GM11168 (cell line): ENCODE results near the gene SYNM.

Experiments
- in situ Hi-C: fragments of 300-500 bp; cut with MboI; formaldehyde crosslinking; loops from one replicate; pipeline ENCODE4 v1.12.0; 2022; ENCODE audit warnings: low sequenced_read_pairs; ENCODE audit not compliant: unreplicated experiment

SYNM gene

DNA sequence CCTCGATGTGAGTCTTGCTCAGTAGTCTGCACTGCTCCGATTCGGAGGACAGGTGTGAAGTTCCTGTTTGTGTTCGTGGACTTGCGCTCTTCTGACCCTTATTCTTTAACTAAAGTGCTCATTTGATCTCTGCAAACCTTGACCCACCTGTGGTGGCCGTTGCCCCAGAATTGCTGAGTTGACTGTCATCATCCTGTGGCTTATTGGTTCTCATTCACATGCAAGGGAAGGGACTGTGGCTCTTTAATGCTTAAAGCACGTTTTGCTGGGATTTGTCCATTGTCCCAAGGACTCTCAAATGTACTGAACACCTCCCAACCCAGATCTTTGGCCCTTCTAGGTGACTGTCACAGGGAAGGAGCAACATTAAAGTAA lies 13.4 kb downstream of the SYNM start:
- in situ Hi-C loops: loop anchor here (25.0 kb wide), 1 partner anchor 619 kb away; the partner anchor contains the start of gene LYSMD4

DNA sequence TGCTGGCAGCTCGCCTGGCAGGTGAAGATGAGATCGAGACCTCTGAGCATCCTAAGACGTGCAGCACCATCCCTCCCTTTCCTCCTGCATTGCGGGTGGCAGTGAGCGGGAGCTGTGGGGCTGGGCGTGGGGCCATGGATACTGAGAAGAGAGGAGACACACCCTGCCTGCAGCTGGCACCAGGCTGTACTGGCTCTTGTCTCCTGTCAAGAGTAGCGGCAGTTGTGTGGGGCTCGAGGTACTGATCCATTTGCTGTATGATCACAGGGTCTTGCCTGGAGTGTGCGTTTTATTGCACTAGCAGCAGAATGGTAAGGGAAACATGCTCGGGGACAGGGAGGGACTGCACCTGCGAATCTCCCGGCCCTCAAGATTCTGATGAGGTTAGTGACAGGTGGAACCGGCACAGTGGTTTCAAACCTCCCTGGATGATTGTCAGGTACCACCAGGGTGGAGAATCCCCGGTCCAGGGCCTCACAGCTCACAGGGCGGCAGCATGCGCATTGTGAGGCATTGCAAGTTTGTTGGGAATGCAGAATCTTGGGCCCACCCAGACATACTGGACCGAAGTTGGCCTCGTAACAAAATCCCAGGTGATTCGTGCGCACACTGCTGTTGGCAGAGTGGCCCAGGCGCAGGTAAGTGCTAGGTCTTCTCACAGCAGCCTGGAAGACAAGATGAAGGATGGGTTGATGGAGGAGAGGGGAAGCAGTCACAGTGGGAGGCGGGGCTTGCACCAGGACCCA lies 14.1 kb downstream of the SYNM start:
- in situ Hi-C loops: loop anchor here (25.0 kb wide), 1 partner anchor 618 kb away; the partner anchor contains the start of gene LYSMD4

DNA sequence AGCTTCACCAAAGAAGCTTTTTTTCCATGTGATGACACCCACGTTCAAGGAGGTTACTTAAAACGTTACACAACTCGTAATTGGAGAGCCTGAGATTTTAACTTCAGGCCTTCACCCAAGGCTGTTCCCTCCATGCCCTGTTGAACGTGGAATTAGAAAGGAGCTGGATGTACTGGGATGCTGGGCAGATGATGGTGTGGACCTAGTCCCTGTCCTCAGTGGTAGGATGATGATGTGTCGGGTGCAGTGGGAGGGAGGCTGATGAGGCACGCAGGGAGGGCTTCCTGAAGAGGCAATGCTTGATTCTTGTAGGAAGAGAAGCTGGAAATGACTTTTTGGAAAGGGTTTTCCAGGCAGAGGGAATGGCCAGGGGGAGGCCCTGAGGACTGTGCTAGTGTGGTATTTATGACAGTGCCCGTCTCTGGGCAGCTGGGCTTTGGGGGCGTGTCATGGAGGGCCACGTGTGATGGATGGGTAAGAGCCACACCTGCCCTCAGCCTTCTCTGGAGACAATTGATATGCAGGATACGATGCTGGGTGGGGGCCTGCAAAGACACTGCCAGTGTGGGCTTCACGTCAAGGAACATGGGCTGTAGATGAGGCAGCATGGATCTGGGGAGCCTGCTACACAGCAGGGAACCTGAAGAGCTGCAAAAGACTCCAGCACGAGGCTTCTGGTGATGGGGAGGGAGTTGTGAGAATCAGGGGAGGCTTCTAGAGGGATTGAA lies 15.3 kb downstream of the SYNM start:
- in situ Hi-C loops: loop anchor here (25.0 kb wide), 1 partner anchor 617 kb away; the partner anchor contains the start of gene LYSMD4

DNA sequence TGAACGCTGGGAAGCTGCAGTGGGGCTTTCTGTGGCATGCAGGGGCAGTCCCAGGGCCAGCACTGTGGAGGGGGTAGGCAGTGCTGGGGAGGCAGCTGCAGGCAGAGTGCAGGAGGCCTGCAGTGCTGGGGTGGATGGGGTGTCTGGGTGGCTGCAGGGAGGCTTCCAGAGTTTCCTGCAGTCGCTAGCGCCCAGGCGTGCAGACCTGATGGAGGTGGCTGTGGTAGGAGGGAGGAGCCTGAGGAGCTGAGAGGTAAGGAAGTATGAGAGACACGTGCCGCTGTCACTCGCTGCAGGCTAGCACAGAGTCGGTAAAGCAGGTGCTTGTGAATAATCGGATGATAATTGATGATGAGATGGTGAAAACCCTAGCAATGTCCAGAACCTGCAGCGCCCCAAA lies 16.3 kb downstream of the SYNM start:
- in situ Hi-C loops: loop anchor here (25.0 kb wide), 1 partner anchor 616 kb away; the partner anchor contains the start of gene LYSMD4

DNA sequence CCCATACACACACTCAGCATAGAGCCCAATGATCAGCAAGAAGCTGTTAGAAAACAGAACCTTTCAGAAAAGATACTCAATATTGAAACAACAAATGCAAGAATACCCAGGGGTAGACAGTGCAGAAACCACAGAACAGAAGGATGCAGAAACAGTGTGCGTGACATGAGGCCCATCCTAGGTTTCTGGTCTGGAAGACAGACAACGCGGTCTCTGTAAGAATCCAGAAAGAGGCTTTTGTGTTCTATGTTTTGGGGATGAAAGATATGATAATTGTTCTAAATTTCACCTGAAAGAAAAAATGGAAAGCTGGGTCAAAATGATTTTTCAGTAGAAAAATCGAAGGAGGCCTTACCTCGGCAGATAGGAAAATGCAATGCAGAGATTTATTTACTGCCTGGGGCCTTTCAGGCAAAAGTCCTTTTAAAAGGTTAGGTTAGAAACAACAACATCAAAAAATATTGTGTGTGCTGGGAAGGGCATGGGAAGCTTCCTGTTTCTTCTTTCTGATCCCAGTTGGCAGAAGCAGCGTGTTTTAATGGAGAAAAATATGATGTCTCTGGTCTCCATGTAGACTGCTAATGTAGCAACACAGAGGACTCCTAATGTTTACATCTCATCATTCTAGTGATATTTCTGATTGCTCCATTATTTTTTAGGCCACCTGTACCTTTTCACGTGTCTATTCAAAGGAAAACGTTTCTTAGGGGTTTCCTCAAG lies 17.0 kb downstream of the SYNM start:
- in situ Hi-C loops: loop anchor here (25.0 kb wide), 1 partner anchor 615 kb away; the partner anchor contains the start of gene LYSMD4

DNA sequence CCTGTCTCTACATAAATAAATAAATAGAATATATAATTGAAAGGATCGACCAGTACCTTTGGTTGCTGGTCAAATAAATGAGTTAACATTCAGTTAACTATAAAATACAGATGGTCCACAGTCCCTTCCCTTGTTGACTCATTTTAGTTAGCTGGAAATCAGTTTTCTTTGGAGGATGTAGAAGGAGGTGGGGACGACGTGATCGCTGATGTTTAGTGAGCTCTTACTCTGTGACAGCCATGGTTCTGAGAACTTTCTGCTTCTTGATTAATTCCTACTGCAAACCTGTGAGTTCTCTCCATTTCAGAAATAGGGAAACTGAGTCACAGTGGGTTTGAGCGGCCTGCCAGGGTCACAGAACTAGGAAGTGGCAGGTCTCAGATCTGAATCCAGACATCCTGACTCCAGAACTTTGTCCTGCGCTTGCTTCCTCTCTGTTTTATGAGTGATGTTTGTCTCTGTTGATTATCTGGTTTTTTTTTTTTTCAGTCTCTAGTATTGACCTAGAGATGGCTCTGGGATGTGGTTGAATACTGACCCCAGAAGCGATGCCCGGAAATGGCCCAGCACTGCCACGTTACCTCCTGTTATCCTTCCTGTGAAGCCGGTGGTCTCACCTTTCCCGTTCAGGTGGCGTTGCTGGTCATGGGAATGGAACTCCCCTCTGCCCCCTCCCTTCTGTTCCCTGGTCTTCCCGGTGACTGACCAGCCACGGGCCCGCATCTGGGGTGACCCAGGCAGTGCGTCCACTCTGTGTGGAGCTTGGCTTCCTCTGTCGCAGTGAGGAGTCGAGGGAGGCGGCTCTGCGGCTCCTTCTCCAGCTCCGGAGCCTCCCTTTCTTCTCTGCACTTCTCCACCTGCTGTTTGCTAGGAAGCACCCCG lies 18.2 kb downstream of the SYNM start:
- in situ Hi-C loops: loop anchor here (25.0 kb wide), 1 partner anchor 614 kb away; the partner anchor contains the start of gene LYSMD4

DNA sequence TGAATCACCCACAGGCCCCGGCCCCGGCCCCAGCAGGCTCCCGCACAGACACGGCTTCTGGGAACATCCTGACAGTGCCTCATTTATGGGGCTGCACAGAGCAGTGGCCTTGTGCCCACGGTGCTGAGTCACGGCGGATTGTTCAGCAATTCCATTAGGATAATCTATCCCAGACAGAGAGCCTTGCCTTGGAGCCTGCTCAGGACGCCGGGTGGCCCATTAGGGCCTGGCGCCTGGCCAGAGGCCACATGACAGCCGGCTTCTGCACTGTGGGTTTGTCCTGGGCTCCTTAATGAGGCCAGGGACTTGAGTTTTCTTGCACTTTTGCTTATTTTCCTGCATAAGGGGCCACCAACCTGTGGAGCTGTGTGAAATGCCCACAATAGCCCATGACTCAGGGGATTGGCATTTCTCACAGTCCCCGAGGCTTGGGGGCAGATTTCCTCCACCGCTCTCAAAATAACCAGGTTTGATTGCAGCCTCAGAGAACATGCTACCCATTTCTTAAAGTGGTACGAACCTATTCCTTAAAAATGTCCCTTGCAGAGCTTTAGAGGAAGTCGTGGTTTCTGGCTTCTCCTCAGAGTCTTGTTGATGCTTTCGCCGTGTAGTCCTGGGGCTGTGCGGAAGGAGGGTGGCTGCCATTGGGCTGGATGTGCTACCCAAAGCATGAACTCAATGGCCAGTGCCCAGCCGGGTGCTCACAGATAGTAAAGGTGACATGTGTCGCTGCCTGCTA lies 19.0 kb downstream of the SYNM start:
- in situ Hi-C loops: loop anchor here (25.0 kb wide), 1 partner anchor 613 kb away; the partner anchor contains the start of gene LYSMD4

DNA sequence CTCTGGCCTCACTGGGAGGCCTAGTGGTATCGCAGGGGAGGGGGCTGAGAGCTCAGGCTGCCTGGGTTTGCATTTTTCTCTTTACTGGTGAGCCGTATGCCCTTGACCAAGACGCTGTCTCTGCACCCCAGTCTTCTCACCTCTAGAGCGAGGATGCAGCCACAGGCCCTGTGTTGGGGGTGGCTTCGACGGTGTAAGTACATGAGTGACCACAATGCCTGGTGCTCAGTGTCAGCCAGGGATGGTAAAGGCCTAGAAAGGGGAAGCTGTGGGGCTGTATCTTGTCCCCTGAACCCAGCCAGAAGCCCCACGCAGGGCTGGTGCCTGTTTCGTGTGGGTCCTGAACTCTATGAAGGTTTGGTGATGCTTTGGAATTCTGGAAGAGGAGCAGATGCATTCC lies 19.8 kb downstream of the SYNM start:
- in situ Hi-C loops: loop anchor here (25.0 kb wide), 1 partner anchor 613 kb away; the partner anchor contains the start of gene LYSMD4

DNA sequence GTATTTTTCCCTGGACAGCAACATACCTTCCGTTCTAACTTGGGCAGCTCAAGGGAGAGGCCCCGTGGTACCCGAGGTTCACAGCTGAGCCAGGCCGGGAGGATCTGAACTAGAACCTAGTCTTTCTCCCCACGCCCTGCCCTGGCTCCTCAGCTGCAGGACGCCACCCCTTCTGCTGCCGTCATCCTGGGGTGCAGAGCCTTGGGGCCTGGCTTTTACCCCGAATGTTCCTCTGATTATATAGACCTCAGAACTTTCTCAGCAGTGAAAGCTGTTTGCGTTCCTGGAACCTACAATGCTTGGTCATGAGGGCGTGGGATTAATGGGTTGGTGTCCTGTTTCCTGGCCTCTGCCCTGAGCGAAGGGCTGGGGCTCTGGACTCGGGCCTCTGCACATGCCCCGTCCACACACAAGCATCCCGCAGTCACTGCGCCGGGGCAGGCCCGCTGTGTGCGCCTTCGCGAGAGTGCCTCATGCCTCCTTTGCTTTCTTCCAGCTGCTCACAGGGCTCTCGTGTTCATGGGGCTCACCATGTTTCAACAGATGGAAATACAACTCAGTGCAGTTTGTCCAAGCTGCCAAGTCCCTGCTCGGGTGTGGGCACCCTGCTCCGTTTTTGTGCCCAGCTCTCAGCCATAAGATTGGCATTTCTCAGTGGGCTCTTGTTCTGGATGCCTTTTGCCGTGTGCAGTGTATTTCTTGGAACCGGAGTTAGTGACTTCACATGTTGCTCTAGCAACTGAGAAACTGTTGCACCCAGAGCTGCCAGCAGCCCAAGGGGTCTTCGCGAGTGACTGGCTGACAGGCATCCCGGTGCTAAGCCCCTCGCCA lies 20.4 kb downstream of the SYNM start:
- in situ Hi-C loops: no loop called here

DNA sequence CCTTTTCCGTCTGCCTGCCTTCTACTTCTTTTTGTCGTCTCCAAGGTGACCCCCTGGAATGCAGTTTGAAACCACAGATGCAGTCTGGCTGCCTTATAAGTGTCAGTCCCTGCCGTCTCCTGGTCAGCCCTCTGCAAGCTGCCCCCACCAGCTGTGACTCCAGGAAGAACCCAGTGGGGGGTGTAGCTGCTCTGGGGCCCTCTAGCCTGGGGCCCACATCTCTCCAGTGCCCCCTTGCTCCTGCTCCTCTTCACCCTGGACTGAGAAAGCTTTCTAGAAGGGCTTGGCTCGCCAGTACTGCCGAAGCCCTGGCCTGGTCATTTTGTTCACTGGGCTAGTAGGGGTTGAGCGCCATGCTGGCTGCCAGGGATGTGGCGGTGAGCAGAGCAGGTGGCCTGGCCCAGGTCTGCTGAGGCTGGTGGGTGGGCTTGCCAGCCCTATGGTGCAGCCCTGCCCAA lies 21.3 kb downstream of the SYNM start:
- in situ Hi-C loops: no loop called here

DNA sequence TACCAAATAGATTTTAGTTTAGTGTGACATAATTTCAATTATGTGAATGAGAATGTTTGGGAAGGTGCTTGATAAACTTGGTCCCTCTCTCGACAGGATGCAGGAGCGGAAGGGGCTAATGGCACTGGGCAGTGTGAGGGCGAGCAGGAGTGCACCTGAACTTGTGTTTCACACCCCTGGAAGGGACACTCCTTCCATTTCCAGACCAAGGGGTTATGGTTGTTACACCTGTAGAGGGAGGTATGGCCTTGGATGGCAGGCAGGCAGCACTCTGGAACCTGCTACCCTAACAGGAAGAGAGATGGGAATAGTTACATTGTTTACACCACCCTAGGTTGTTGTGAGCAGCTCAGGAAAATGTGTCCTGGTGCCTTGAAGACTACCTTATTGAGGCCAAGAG lies 22.1 kb downstream of the SYNM start:
- in situ Hi-C loops: no loop called here

DNA sequence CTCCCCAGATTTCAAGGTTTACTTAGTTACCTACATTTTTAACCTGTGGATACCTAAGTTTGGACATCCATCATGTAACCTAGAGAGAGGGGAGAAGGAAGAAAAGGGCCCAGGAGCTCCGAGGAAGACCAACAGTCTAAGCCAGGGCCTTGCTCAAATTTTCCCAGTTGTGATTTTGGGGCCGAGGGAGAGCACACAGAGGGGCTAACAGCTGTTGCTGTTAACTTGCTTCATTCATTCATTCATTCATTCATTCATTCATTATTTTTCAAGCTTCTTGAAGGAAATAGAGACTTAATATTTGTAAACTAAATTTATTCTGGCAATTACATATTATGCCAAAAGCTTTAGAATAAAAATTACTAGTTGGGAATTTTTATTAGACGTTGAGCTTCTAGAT lies 22.9 kb downstream of the SYNM start:
- in situ Hi-C loops: no loop called here

DNA sequence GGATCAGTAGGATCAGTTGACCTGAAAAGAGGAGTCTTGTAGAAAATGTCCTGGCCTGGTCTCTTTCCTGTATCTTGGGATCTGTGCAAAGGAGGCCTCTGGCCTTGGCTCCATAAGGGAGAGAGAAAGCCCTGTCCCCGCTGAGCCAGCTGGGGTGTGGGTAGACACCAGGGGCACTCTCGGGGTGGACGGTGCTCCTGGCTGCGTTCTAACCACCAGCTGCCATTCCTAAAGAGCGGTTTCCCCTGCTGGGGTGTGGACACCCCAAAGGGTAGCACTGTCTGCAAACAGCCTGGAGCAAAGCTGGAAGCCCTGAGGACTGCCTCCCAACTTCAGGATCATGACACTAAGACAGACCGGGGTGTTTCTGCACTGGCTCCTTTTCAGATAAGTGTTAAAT lies 23.5 kb downstream of the SYNM start:
- in situ Hi-C loops: no loop called here

DNA sequence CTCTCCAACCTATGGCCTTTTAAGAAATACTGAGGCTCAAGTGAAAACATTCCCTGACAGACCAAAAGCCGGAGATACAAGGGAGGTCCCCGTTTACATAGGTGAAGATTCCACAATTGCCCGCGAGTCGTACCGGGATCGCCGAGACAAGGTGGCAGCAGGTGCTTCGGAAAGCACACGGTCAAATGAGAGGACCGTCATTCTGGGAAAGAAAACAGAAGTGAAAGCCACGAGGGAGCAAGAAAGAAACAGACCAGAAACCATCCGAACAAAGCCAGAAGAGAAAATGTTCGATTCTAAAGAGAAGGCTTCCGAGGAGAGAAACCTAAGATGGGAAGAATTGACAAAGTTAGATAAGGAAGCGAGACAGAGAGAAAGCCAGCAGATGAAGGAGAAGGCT lies 24.8 kb downstream of the SYNM start:
- in situ Hi-C loops: no loop called here

DNA sequence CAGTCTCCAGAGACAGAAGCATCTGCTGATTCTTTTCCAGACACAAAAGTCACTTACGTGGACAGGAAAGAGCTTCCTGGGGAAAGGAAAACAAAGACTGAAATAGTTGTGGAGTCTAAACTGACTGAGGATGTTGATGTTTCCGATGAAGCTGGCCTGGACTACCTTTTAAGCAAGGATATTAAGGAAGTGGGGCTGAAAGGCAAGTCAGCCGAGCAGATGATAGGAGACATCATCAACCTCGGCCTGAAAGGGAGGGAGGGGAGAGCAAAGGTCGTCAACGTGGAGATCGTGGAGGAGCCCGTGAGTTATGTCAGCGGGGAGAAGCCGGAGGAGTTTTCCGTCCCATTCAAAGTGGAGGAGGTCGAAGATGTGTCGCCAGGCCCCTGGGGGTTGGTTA lies 25.4 kb downstream of the SYNM start:
- in situ Hi-C loops: no loop called here

DNA sequence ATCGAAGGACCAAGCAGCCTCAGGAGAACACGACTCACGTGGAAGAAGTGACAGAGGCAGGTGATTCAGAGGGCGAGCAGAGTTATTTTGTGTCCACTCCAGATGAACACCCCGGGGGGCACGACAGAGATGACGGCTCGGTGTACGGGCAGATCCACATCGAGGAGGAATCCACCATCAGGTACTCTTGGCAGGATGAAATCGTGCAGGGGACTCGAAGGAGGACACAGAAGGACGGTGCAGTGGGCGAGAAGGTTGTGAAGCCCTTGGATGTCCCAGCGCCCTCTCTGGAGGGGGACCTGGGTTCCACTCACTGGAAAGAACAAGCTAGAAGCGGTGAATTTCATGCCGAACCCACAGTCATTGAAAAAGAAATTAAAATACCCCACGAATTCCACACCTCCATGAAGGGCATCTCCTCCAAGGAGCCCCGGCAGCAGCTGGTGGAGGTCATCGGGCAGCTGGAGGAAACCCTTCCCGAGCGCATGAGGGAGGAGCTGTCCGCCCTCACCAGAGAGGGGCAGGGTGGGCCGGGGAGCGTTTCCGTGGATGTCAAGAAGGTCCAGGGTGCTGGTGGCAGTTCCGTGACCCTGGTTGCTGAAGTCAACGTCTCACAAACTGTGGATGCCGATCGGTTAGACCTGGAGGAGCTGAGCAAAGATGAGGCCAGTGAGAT lies 26.0 kb downstream of the SYNM start:
- in situ Hi-C loops: no loop called here

DNA sequence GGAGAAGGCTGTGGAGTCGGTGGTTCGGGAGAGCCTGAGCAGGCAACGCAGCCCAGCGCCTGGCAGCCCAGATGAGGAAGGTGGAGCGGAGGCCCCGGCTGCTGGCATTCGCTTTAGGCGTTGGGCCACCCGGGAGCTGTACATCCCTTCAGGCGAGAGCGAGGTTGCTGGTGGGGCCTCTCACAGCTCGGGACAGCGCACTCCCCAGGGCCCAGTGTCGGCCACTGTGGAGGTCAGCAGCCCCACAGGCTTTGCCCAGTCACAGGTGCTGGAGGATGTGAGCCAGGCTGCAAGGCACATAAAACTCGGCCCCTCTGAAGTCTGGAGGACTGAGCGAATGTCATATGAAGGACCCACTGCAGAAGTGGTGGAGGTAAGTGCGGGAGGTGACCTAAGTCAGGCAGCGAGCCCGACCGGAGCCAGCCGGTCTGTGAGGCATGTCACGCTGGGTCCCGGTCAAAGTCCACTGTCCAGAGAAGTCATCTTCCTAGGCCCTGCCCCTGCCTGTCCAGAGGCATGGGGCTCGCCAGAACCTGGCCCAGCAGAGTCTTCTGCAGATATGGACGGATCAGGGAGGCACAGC lies 26.7 kb downstream of the SYNM start:
- in situ Hi-C loops: no loop called here
